Bronchus fibroblast of lung (primary cell): ENCODE data around the gene ARSA. TPM values are rescaled to one million over a fixed set of nuclear protein-coding genes. Genes with fewer than 3 reads are reported as not detected.

Experiments used
- total RNA-seq: library from RNA; depleted of rRNA; stranded (reverse); fragments of >200 nt; gene quantifications from 2 replicates; pipeline ENCODE4 v1.2.3, GENCODE V29; 2015

The ARSA gene
- 16.6 and 17.4 TPM in 2 replicates for total RNA-seq

GRCh38 chr22:50627642-50628542 is at the start of gene ARSA:
ARSA (minus strand) TSS chr22:50628152; CDS start chr22:50627779, 373 bp downstream.

GRCh38 chr22:50672471-50673230 is 44.7 kb upstream of the ARSA start, which contains the start of gene SHANK3:
SHANK3 (plus strand) TSS chr22:50672823.

GRCh38 chr22:50600538-50600937 is 27.4 kb downstream of the ARSA start, which contains the start of gene MAPK8IP2:
MAPK8IP2 (plus strand) TSS chr22:50600793; CDS start chr22:50600819, 26 bp downstream.

GRCh38 chr22:50582493-50583293 is 45.3 kb downstream of the ARSA start, which contains the start of gene CHKB:
CHKB (minus strand) TSS chr22:50582849; CDS start chr22:50582781, 68 bp downstream.

GRCh38 chr22:50577987-50578775 is 49.8 kb downstream of the ARSA start, which contains the start of gene CPT1B:
CPT1B (minus strand) TSS chr22:50578427; CDS start chr22:50577915, 512 bp downstream.

Other genes starting within 250 kb of the ARSA start
- 52.0 and 54.1 TPM in 2 replicates for gene SBF1, start 153.1 kb downstream of the ARSA start, total RNA-seq
- gene ADM2, start 146.6 kb downstream of the ARSA start, total RNA-seq = 4.7 and 4.8 TPM in 2 replicates
- 0.17 TPM in 1 of 2 replicates, not detected in the other for gene MIOX, start 141.3 kb downstream of the ARSA start, total RNA-seq
- 86.4 and 92.3 TPM in 2 replicates for gene LMF2, start 120.5 kb downstream of the ARSA start, total RNA-seq
- gene NCAPH2, start 119.9 kb downstream of the ARSA start, total RNA-seq = 71.5 and 77.0 TPM in 2 replicates
- gene SCO2, start 102.6 kb downstream of the ARSA start, total RNA-seq = 0.30 and 1.8 TPM in 2 replicates
- gene TYMP, start 98.1 kb downstream of the ARSA start, total RNA-seq = 16.9 and 19.0 TPM in 2 replicates
- gene KLHDC7B, start 82.3 kb downstream of the ARSA start, total RNA-seq = 0.17 TPM in 1 of 2 replicates, not detected in the other
- not detected in 2 replicates for gene SYCE3, start 65.2 kb downstream of the ARSA start, total RNA-seq
- gene CPT1B, start 49.7 kb downstream of the ARSA start, total RNA-seq = 0.17 and 1.0 TPM in 2 replicates
- 31.8 and 37.3 TPM in 2 replicates for gene CHKB, start 45.3 kb downstream of the ARSA start, total RNA-seq
- gene MAPK8IP2, start 27.4 kb downstream of the ARSA start, total RNA-seq = 0.17 and 0.59 TPM in 2 replicates
- gene SHANK3, start 44.7 kb upstream of the ARSA start, total RNA-seq = 0.50 and 0.59 TPM in 2 replicates
- not detected in 2 replicates for gene ACR, start 110.1 kb upstream of the ARSA start, total RNA-seq
- 11.6 and 13.1 TPM in 2 replicates for gene RABL2B, start 155.5 kb upstream of the ARSA start, total RNA-seq